Lower leg skin (tissue), 4 donors: Measurements from ENCODE around the gene KCNH8. TPM values are rescaled to one million over a fixed set of nuclear protein-coding genes. Genes with fewer than 3 reads are reported as not detected.

Source experiments
- DNase-seq, 2 donors: peaks; one replicate each; pipeline ENCODE4 v3.0.0-alpha.2; 2019; ENCODE audit warnings: low spot score in 2 of 2
- H3K4me3 ChIP-seq: fragments of 200-600 bp; sonication (generic); 2 replicates; pipeline ENCODE4 v1.5.1; 2017; ENCODE audit warnings: mild to moderate bottlenecking, low read depth; ENCODE audit not compliant: poor library complexity, severe bottlenecking
- CTCF ChIP-seq, 3 donors: fragments of 450-650 bp; IDR thresholded peaks; one replicate each; pipeline ENCODE4 v1.5.1; 2016; ENCODE audit warnings: antibody characterized with exemption in 3 of 3, mild to moderate bottlenecking in 3 of 3, moderate library complexity in 2 of 3
- POLR2A ChIP-seq, 2 donors: fragments of 450-650 bp; IDR thresholded peaks; one replicate each; pipeline ENCODE4 v1.6.1; 2016 to 2017; ENCODE audit warnings: antibody characterized with exemption in 2 of 2, mild to moderate bottlenecking in 1 of 2, moderate library complexity in 1 of 2
- WGBS, 2 donors: methylation state at CpG; one replicate each; pipeline ENCODE4 v1.1.5; 2018; 5-methylcytosine and 5-hydroxymethylcytosine counted together
- intact Hi-C: fragments of 100-400 bp; cut with DNase I; formaldehyde crosslinking; loops from one replicate; pipeline ENCODE4 v1.15.0; 2023; ENCODE audit warnings: low total_unique reads
- total RNA-seq, 4 donors: library from RNA; depleted of rRNA; stranded (reverse); fragments of >200 nt; gene quantifications; one replicate each; pipeline ENCODE4 v1.1.0, GENCODE V29; 2016

Gene KCNH8
- total RNA-seq, 4 donors from 2014 or later: 0.34 to 1.2 (median 0.61) TPM

DNA sequence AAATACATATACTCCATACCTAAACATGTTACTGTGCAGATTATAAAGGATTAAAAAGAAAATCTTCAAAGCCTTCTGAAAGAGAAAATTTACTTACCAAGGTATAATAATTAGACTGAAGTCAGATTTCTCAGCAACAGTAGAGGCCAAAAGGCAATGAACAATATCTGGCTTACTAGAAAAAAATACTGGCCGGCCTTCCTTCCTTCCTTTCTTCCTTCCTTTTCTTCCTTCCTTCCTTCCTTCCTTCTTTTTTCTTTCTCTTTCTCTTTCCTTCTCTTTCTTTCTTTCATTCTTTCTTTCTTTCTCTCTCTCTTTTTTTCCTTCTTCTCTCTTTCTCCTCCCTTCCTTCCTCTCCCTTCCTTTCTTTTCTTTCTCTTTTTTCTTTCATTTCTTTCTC lies 209.6 kb downstream of the KCNH8 start:
- intact Hi-C loops: no loop called here
- TF ChIP-seq CTCF (IDR thresholded peaks at IDR 0.05) (no peak), POLR2A (IDR thresholded peaks at IDR 0.05) (no peak)

DNA sequence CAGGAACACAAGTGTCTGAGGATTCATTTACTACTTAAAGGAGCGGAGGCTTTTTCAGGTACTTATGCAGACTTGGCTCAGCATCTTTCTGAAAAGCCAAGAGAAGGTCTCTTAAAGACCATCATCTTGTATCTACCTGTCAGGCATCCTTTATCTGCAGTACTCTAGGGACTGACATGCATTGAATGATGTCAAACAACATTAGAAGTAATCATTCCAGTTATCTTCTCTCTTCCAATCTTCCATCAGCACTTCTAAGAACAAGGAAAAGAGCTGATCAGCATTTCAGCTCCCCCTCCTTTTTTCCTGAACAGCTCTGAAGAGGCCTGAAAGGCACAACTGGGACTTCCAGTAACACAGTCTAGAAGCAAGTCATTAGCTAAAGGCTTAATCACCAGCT lies 214.8 kb downstream of the KCNH8 start:
- intact Hi-C loops: no loop called here
- no peak for TF ChIP-seq POLR2A (IDR thresholded peaks at IDR 0.05)
- no peak for TF ChIP-seq CTCF (IDR thresholded peaks at IDR 0.05)
- no peak overlapping the region for H3K4me3 ChIP-seq
- 88 to 100% methylated on average over 1 of the region's 1 CpG for WGBS, 2 donors
- DNase-seq: no peak

More for the DNA sequence above, 209.6 kb downstream of the KCNH8 start:
- WGBS, 2 donors: 80 to 91% methylated on average over 1 of the region's 1 CpG
- DNase-seq: no peak
- H3K4me3 ChIP-seq: no peak overlapping the region

DNA sequence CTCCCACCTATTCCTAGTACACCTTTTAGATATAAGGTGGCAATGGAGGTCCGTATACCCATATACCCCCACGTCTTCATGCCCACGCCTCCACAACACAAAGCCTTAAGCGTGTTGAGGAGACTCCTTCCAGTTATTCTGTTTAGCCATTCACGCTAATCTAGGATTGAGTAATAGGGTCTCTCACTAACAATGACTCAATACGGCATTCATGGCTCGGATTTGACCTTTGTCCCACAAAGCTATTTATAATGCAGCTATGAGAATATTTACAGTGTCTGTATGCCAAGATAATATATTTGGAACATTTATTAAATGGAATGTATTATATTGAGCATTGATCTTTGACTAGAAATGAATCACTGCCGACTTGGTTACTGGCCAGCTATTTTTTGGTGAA lies 215.8 kb downstream of the KCNH8 start:
- H3K4me3 ChIP-seq: no peak overlapping the region
- 87 to 88% methylated on average over 8 of the region's 8 CpGs for WGBS, 2 donors
- no peak for DNase-seq
- TF ChIP-seq POLR2A (IDR thresholded peaks at IDR 0.05) (no peak), CTCF (IDR thresholded peaks at IDR 0.05) (no peak)
- intact Hi-C loops: no loop called here

DNA sequence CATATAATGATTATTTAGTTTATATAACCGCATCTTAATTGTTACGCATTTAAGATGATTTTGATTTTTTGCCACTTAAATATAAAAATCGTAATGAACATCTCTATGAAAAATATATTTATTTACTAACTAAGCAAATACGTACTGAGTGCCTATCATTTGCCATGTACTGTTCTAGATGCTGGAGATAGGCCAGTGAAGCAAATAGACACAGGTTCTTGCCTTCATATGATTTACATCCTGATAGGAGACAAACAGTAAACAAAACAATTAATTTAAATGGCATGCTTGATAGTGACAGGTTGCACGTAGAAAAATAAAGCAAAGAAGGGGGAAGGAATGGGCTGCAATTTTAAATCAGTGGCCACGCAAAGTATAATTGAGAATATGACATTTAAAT lies 217.2 kb downstream of the KCNH8 start:
- intact Hi-C loops: no loop called here
- TF ChIP-seq POLR2A (IDR thresholded peaks at IDR 0.05) (no peak), CTCF (IDR thresholded peaks at IDR 0.05) (no peak)
- no peak for DNase-seq
- H3K4me3 ChIP-seq: no peak overlapping the region
- 79 to 85% methylated on average over 6 of the region's 6 CpGs for WGBS, 2 donors

DNA sequence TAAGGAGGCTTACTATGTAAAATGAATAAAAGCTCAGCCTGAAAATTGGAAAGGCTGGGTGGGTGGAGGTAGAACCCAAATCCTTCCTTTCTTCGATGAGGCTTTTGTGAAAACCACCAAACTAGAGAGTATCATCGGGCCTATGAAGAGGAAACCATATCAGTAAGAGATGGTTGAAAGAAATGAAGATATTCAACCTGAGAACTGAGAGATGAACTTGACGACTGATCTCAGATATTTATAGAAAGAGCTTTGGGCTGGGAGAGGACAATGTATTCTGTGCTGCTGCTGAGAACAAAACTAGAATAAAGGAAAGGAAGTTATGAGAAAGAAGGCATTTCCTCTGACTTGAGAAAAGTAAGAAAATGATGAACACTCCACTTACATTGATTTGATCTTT lies 236.6 kb downstream of the KCNH8 start:
- no peak for DNase-seq
- no peak overlapping the region for H3K4me3 ChIP-seq
- 81 to 87% methylated on average over 3 of the region's 3 CpGs for WGBS, 2 donors
- intact Hi-C loops: no loop called here
- TF ChIP-seq POLR2A (IDR thresholded peaks at IDR 0.05) (no peak), CTCF (IDR thresholded peaks at IDR 0.05) (no peak)

DNA sequence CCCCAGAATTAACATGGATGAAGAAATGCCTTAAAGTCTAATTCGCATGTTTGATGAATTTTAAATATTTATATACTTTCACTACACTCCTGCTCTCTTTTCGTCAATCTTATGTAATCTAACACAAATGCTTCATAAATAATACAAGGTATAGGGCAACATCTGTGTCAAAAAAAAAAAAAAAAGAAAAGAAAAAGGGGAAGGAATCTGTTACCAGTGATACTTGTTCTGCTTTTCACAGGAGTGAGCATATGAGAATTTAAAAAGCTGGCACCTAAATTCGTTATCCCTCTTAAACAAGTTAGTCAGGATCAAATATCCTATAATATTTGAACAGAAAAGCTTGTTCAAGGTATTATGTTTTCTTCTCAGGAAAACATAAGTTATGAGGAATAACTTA lies 243.8 kb downstream of the KCNH8 start:
- intact Hi-C loops: no loop called here
- DNase-seq: no peak
- H3K4me3 ChIP-seq: no peak overlapping the region
- 74 to 78% methylated on average over 3 of the region's 3 CpGs for WGBS, 2 donors
- TF ChIP-seq POLR2A (IDR thresholded peaks at IDR 0.05): no peak
- TF ChIP-seq CTCF (IDR thresholded peaks at IDR 0.05): no peak
